K562 (cell line): ENCODE results near the gene ZDHHC14. TPM values are rescaled to one million over a fixed set of nuclear protein-coding genes. Genes with fewer than 3 reads are reported as not detected.

Source experiments
- ADNP ChIP-seq: fragments of 200-800 bp; sonication (Bioruptor generic); IDR thresholded peaks from 2 replicates; pipeline ENCODE4 v1.6.1; 2016; ENCODE audit warnings: missing genetic modification characterization, missing compliant biosample characterization
- BACH1 ChIP-seq: fragments of 200-800 bp; sonication (Bioruptor generic); IDR thresholded peaks from 2 replicates; pipeline ENCODE4 v1.6.1; 2016; ENCODE audit warnings: missing genetic modification characterization, missing compliant biosample characterization
- BCLAF1 ChIP-seq, 2 experiments: fragments of 450-650 bp in 1 of 2; IDR thresholded peaks; 2 replicates each; pipeline ENCODE4 v1.6.1; 2011 to 2017; ENCODE audit warnings: low read depth in 2 of 2, antibody characterized with exemption in 1 of 2, borderline replicate concordance in 1 of 2, low read length in 1 of 2, mild to moderate bottlenecking in 1 of 2, mixed read lengths in 1 of 2; ENCODE audit not compliant: control insufficient read depth in 1 of 2
- CBFB ChIP-seq: sonication (generic); formaldehyde crosslinking; IDR thresholded peaks from 2 replicates; pipeline ENCODE4 v1.4.0; 2020; ENCODE audit warnings: mild to moderate bottlenecking, missing genetic modification reagents
- CBX1 ChIP-seq: sonication (generic); IDR thresholded peaks from 2 replicates; pipeline ENCODE4 v1.6.1; 2016; ENCODE audit warnings: antibody characterized with exemption, low read depth, mild to moderate bottlenecking
- DIDO1 ChIP-seq: fragments of 450-650 bp; IDR thresholded peaks from 2 replicates; pipeline ENCODE4 v1.6.1; 2016; ENCODE audit warnings: low read depth, missing biosample characterization, missing genetic modification characterization
- DPF2 ChIP-seq: fragments of 450-650 bp; IDR thresholded peaks from 2 replicates; pipeline ENCODE4 v1.6.1; 2016
- HMBOX1 ChIP-seq: sonication (generic); IDR thresholded peaks from 2 replicates; pipeline ENCODE4 v1.6.1; 2016
- HMG20B ChIP-seq: fragments of 250-450 bp; sonication (Bioruptor Pico); IDR thresholded peaks from 2 replicates; pipeline ENCODE4 v1.5.0; 2021; ENCODE audit warnings: mild to moderate bottlenecking
- KLF6 ChIP-seq: fragments of 250-450 bp; sonication (Bioruptor Pico); IDR thresholded peaks from 2 replicates; pipeline ENCODE4 v1.4.0; 2020; ENCODE audit warnings: mild to moderate bottlenecking, moderate library complexity, borderline replicate concordance
- LEF1 ChIP-seq: fragments of 450-650 bp; IDR thresholded peaks from 2 replicates; pipeline ENCODE4 v1.6.1; 2016; ENCODE audit warnings: mild to moderate bottlenecking
- MYC ChIP-seq, 2 experiments: fragments of 250-450 bp in 1 of 2; sonication (Bioruptor Pico) in 1 of 2; IDR thresholded peaks; 2 replicates each; pipeline versions ENCODE4 v1.5.1 to v1.6.1; 2012 to 2021; ENCODE audit warnings: low read depth in 2 of 2, borderline replicate concordance in 1 of 2, improper control_type of control experiment in 1 of 2, low read length in 1 of 2, mild to moderate bottlenecking in 1 of 2, moderate library complexity in 1 of 2
- SOX6 ChIP-seq: fragments of 450-650 bp; IDR thresholded peaks from 2 replicates; pipeline ENCODE4 v1.6.1; 2014; ENCODE audit warnings: mild to moderate bottlenecking
- TEAD4 ChIP-seq, 2 experiments: sonication (generic) in 1 of 2; formaldehyde crosslinking in 1 of 2; IDR thresholded peaks; 2 replicates each; pipeline versions ENCODE4 v1.6.1 to v1.8.0; 2012 to 2022; ENCODE audit warnings: borderline replicate concordance in 1 of 2, inconsistent platforms in 1 of 2, low read length in 1 of 2, mild to moderate bottlenecking in 1 of 2, missing genetic modification reagents in 1 of 2
- THRAP3 ChIP-seq: fragments of 450-650 bp; IDR thresholded peaks from 2 replicates; pipeline ENCODE4 v1.6.1; 2016; ENCODE audit warnings: mild to moderate bottlenecking, inconsistent platforms, borderline replicate concordance
- TRIM28 ChIP-seq: fragments of 450-650 bp; IDR thresholded peaks from 2 replicates; pipeline ENCODE4 v1.6.1; 2017
- ZBTB5 ChIP-seq: fragments of 450-650 bp; IDR thresholded peaks from 2 replicates; pipeline ENCODE4 v1.6.1; 2017; ENCODE audit warnings: antibody characterized with exemption
- ZC3H11A ChIP-seq: IDR thresholded peaks from 2 replicates; pipeline ENCODE4 v1.6.1; 2012; ENCODE audit warnings: low read depth, low read length, improper control_type of control experiment
- ZNF280B ChIP-seq: fragments of 250-450 bp; sonication (Bioruptor Pico); IDR thresholded peaks from 2 replicates; pipeline ENCODE4 v1.5.1; 2021; ENCODE audit warnings: mild to moderate bottlenecking
- ZNF431 ChIP-seq: sonication (generic); formaldehyde crosslinking; IDR thresholded peaks from 2 replicates; pipeline ENCODE4 v1.8.0; 2022; ENCODE audit warnings: mild to moderate bottlenecking, missing genetic modification reagents
- polyA plus RNA-seq, 8 experiments: library from polyadenylated mRNA; depleted of rRNA in 4 of 8; stranded (reverse) in 5 of 8; unstranded in 3 of 8; fragments of >200 nt; fragmentation: Nextera tagmentation in 2 of 8; fragmentation: Illumina TruSeq in 1 of 8; extraction: Ambion mirVana in 2 of 8; extraction: Trizol in 1 of 8; gene quantifications; 2 replicates each; pipeline versions ENCODE4 v1.2.1 to v1.2.3, GENCODE V29; 2011 to 2014; ENCODE audit warnings: inconsistent platforms in 1 of 8, missing spikeins in 1 of 8
- total RNA-seq, 7 experiments: library from RNA; depleted of rRNA in 6 of 7; stranded (reverse); fragments of >200 nt in 6 of 7; fragmentation: Illumina TruSeq in 2 of 7; extraction: Trizol in 2 of 7; gene quantifications; 2 replicates each; pipeline versions ENCODE4 v1.2.1 to v1.2.3, GENCODE V29; 2011 to 2021; ENCODE audit warnings: low replicate concordance in 1 of 7

Gene ZDHHC14
- total and polyA plus RNA-seq, 9 of the 15 experiments (the other 6 are each of a cell fraction or from before 2014, with no cell fraction given), result 0.92 to 23.1 (median 13.8) TPM

- no peak for TF ChIP-seq ZBTB5
- 0 out of 2 replicates have a peak, but pooled peaks have one; percentile 94 for TF ChIP-seq CBX1
- TF ChIP-seq BACH1 (tag), result peak; percentile 70; the same call in 1 of the 2 replicates
- peak; percentile 44; the same call in 1 of the 2 replicates for TF ChIP-seq LEF1
- TF ChIP-seq ZNF280B (CRISPR knock-in tag), result no peak
- 0 out of 2 replicates have a peak, but pooled peaks have one; percentile 39 for TF ChIP-seq DPF2
- TF ChIP-seq ZC3H11A, result 0 out of 2 replicates have a peak, but pooled peaks have one; percentile 83
- TF ChIP-seq BCLAF1 (IDR thresholded peaks at IDR 0.05; ENCODE audit: borderline replicate concordance in 1 of 2, control insufficient read depth in 1 of 2, low read depth in 2 of 2, low read length in 1 of 2), result no peak
- TF ChIP-seq CBFB (CRISPR knock-in tag), result no peak
- TF ChIP-seq DIDO1, result no peak
- peak; percentile 18; the same call in 1 of the 2 replicates for TF ChIP-seq HMBOX1
- peak; percentile 99 for TF ChIP-seq TRIM28
- no peak for TF ChIP-seq THRAP3
- TF ChIP-seq HMG20B (CRISPR knock-in tag), result no peak
- TF ChIP-seq KLF6, result no peak
- TF ChIP-seq ZNF431 (CRISPR knock-in tag), result no peak
- TF ChIP-seq TEAD4 (IDR thresholded peaks at IDR 0.05; ENCODE audit: low read length), result peak; percentile 68
- no peak for TF ChIP-seq TEAD4 (CRISPR knock-in tag; IDR thresholded peaks at IDR 0.05; ENCODE audit: borderline replicate concordance)
- no peak for TF ChIP-seq MYC (IDR thresholded peaks at IDR 0.05; ENCODE audit: low read depth, low read length)
- no peak for TF ChIP-seq MYC (CRISPR knock-in tag; IDR thresholded peaks at IDR 0.05; ENCODE audit: borderline replicate concordance, low read depth)
- TF ChIP-seq ADNP (tag), result no peak
- TF ChIP-seq SOX6, result no peak
Measured at GRCh38 chr6:157505912-157506491, 125.0 kb downstream of the ZDHHC14 start (continued).
